CD14-positive monocyte (primary cell): ENCODE measurements around the gene MT1A. TPM values are rescaled to one million over a fixed set of nuclear protein-coding genes. Genes with fewer than 3 reads are reported as not detected.

Source experiments
- DNase-seq, 3 donors: peaks; one replicate each; pipeline ENCODE4 v3.0.0-alpha.2; 2011 to 2022
- H2AFZ ChIP-seq: 2 replicates; pipeline ENCODE4 v1.6.0; 2012; ENCODE audit warnings: mild to moderate bottlenecking, low read depth, low read length, inconsistent platforms; ENCODE audit not compliant: insufficient read depth, poor library complexity, severe bottlenecking
- H3K27ac ChIP-seq, 2 donors: 1 replicate in 1 of 2; 2 replicates in 1 of 2; pipeline ENCODE4 v1.5.1; 2012 to 2013; ENCODE audit warnings: low read length in 2 of 2, control low read depth in 1 of 2, inconsistent platforms in 1 of 2, low read depth in 1 of 2, mild to moderate bottlenecking in 1 of 2
- H3K27me3 ChIP-seq, 2 donors: one replicate each; pipeline versions ENCODE4 v1.6.0 to v1.6.1; 2011 to 2013; ENCODE audit warnings: low read length in 2 of 2; ENCODE audit not compliant: control insufficient read depth in 2 of 2, insufficient read depth in 2 of 2
- H3K36me3 ChIP-seq, 2 donors: replicated peaks in 1 of 2; 1 replicate in 1 of 2; 2 replicates in 1 of 2; pipeline versions ENCODE4 v1.5.1 to v1.6.1; 2012 to 2013; ENCODE audit warnings: low read length in 2 of 2, control low read depth in 1 of 2, inconsistent platforms in 1 of 2, mild to moderate bottlenecking in 1 of 2; ENCODE audit not compliant: insufficient read depth in 2 of 2, control insufficient read depth in 1 of 2
- H3K4me1 ChIP-seq, 2 donors: 1 replicate in 1 of 2; 2 replicates in 1 of 2; pipeline versions ENCODE4 v1.5.1 to v1.6.1; 2012 to 2013; ENCODE audit warnings: low read length in 2 of 2, control low read depth in 1 of 2, inconsistent platforms in 1 of 2, mild to moderate bottlenecking in 1 of 2, moderate library complexity in 1 of 2; ENCODE audit not compliant: insufficient read depth in 2 of 2, control insufficient read depth in 1 of 2
- H3K4me2 ChIP-seq: replicated peaks from 2 replicates; pipeline ENCODE3; 2012; ENCODE audit warnings: low read length, moderate library complexity, mild to moderate bottlenecking; ENCODE audit not compliant: poor library complexity, severe bottlenecking; ENCODE audit errors: extremely low read depth
- H3K4me3 ChIP-seq, 3 experiments: fragments of 200-600 bp in 1 of 3; sonication (generic) in 1 of 3; replicated peaks in 1 of 3; 1 replicate in 2 of 3; 2 replicates in 1 of 3; pipeline ENCODE4 v1.5.1; 2011 to 2013; ENCODE audit warnings: low read length in 3 of 3, mild to moderate bottlenecking in 3 of 3, control low read depth in 2 of 3, low read depth in 2 of 3, inconsistent platforms in 1 of 3, moderate library complexity in 1 of 3
- H3K79me2 ChIP-seq: 2 replicates; pipeline ENCODE4 v1.6.0; 2012; ENCODE audit warnings: mild to moderate bottlenecking, control low read depth, inconsistent platforms, low read length, moderate library complexity; ENCODE audit not compliant: insufficient read depth
- H3K9ac ChIP-seq: 2 replicates; pipeline ENCODE4 v1.6.0; 2017; ENCODE audit warnings: low read length, mild to moderate bottlenecking; ENCODE audit not compliant: insufficient read depth, poor library complexity, severe bottlenecking
- H3K9me3 ChIP-seq, 2 donors: replicated peaks in 1 of 2; 1 replicate in 1 of 2; 2 replicates in 1 of 2; pipeline versions ENCODE4 v1.5.1 to v1.6.1; 2012 to 2013; ENCODE audit warnings: low read length in 2 of 2, control low read depth in 1 of 2; ENCODE audit not compliant: control insufficient read depth in 1 of 2, insufficient read depth in 1 of 2
- H4K20me1 ChIP-seq: 2 replicates; pipeline ENCODE4 v1.6.0; 2012; ENCODE audit warnings: mild to moderate bottlenecking, low read length, control low read depth, moderate library complexity; ENCODE audit not compliant: insufficient read depth
- H3K27ac Mint-ChIP-seq, 7 donors: one replicate each; pipeline ENCODE4 v1.8.0; 2020; ENCODE audit warnings: mild to moderate bottlenecking in 7 of 7, mixed read lengths in 7 of 7, moderate library complexity in 6 of 7, inconsistent platforms in 2 of 7
- H3K27me3 Mint-ChIP-seq, 3 donors: one replicate each; pipeline ENCODE4 v1.8.0; 2021 to 2022; ENCODE audit warnings: low read depth in 3 of 3, mild to moderate bottlenecking in 3 of 3, mixed read lengths in 3 of 3, moderate library complexity in 3 of 3, inconsistent platforms in 1 of 3
- H3K36me3 Mint-ChIP-seq, 2 donors: one replicate each; pipeline ENCODE4 v1.8.0; 2020; ENCODE audit warnings: mixed read lengths in 2 of 2, inconsistent platforms in 1 of 2, mild to moderate bottlenecking in 1 of 2
- H3K4me1 Mint-ChIP-seq: one replicate; pipeline ENCODE4 v1.8.0; 2020; ENCODE audit warnings: mild to moderate bottlenecking, mixed read lengths
- H3K4me3 Mint-ChIP-seq, 2 donors: one replicate each; pipeline ENCODE4 v1.8.0; 2020; ENCODE audit warnings: mild to moderate bottlenecking in 2 of 2, mixed read lengths in 2 of 2, moderate library complexity in 1 of 2
- H3K9me3 Mint-ChIP-seq, 7 donors: one replicate each; pipeline ENCODE4 v1.8.0; 2020 to 2022; ENCODE audit warnings: mixed read lengths in 7 of 7, mild to moderate bottlenecking in 6 of 7, moderate library complexity in 6 of 7, inconsistent platforms in 2 of 7
- CTCF ChIP-seq: fragments of 200-600 bp; IDR thresholded peaks from one replicate; pipeline ENCODE4 v1.8.0; 2022; ENCODE audit warnings: antibody characterized with exemption, mild to moderate bottlenecking
- WGBS: methylation state at CpG from one replicate; pipeline ENCODE4 v1.1.5; 2013; ENCODE audit warnings: missing lambda C conversion rate; ENCODE audit not compliant: insufficient coverage; 5-methylcytosine and 5-hydroxymethylcytosine counted together
- intact Hi-C, 2 donors: fragments of 100-400 bp; cut with micrococcal nuclease; formaldehyde crosslinking; loops; one replicate each; pipeline versions ENCODE4 v1.15.0 to v1.15.1; 2023
- polyA minus RNA-seq: library from RNA; depleted of rRNA, polyadenylated mRNA; stranded (reverse); fragments of >200 nt; gene quantifications from 2 replicates; pipeline ENCODE4 v1.2.3, GENCODE V29; 2012
- polyA plus RNA-seq, 3 donors: library from polyadenylated mRNA; depleted of rRNA in 1 of 3; unstranded in 2 of 3; stranded (reverse) in 1 of 3; fragments of 300-500 nt in 2 of 3; fragments of >200 nt in 1 of 3; fragmentation: Illumina TruSeq in 2 of 3; gene quantifications; 1 replicate in 2 of 3; 2 replicates in 1 of 3; pipeline ENCODE4 v1.2.3, GENCODE V29; 2012 to 2021
- total RNA-seq, 12 experiments: library from RNA in 1 of 12; stranded (reverse) in 1 of 12; fragments of 120-200 nt in 1 of 12; gene quantifications; one replicate each; pipeline ENCODE4 v1.2.4 and lab custom pipeline; 2013 to 2026; ENCODE audit warnings: mixed read lengths in 6 of 12, inconsistent platforms in 1 of 12

Gene MT1A
- 0.44 TPM for total RNA-seq (2013)
- polyA plus RNA-seq: not detected
- not detected in 2 replicates for polyA minus RNA-seq
- 0 to 0.23 (median 0) reads per million in 11 experiments for total RNA-seq (lab: John Stamatoyannopoulos, UW)

- no peak within 1 kb of the TSS for H3K27ac Mint-ChIP-seq
- intact Hi-C loops: no loop called here
- peaks cover 0 to 54% of the 10 kb centered on the region in 2 donors for H3K9me3 ChIP-seq
- H3K4me1 Mint-ChIP-seq: peaks cover 20% of the 10 kb centered on the region
- H3K4me1 ChIP-seq: peaks cover 6 to 8% of the 10 kb centered on the region in 2 donors
- peaks cover 96 to 99% of the 10 kb centered on the region in 2 donors for H3K27me3 ChIP-seq
- H3K4me2 ChIP-seq: peak within 1 kb of the TSS; percentile 55
- H2AFZ ChIP-seq: peak within 1 kb of the TSS; percentile 53
- no peak within 1 kb of the TSS for H3K9ac ChIP-seq
- DNase-seq: no peak
- peaks cover 92 to 99% (median 97%) of the 10 kb centered on the region in 3 donors for H3K27me3 Mint-ChIP-seq
- no peaks in the 10 kb centered on the region for H3K36me3 ChIP-seq
- peaks cover 0 to 5% of the 10 kb centered on the region in 2 donors for H3K36me3 Mint-ChIP-seq
- WGBS: 4% methylated on average over 64 of the region's 68 CpGs
- peaks cover 0 to 14% (median 9%) of the 10 kb centered on the region in 7 donors for H3K9me3 Mint-ChIP-seq
- peak within 1 kb of the TSS in 1 of 3 experiments; percentile 43 for H3K4me3 ChIP-seq
- H3K79me2 ChIP-seq: no peaks in the 10 kb centered on the region
- H3K4me3 Mint-ChIP-seq: peak within 1 kb of the TSS; percentile 59 to 91
- H4K20me1 ChIP-seq: no peaks in the 10 kb centered on the region
- no peak for TF ChIP-seq CTCF
- no peak within 1 kb of the TSS for H3K27ac ChIP-seq
Measured at GRCh38 chr16:56637814-56638750, at the start of gene MT1A. Gene MT1A (plus strand): TSS chr16:56638666. CDS start chr16:56638739, 73 bp downstream.

GRCh38 chr16:56588781-56589140, 49.7 kb upstream of the MT1A start:
- Histone ChIP-seq H3K4me3 (no peak overlapping the region), H3K79me2 (no peaks in the 10 kb centered on the region), H3K4me1 (peaks cover 6 to 16% of the 10 kb centered on the region in 2 donors), H2AFZ (no peak overlapping the region), H3K9me3 (peaks cover 0 to 16% of the 10 kb centered on the region in 2 donors), H3K4me2 (peak overlapping the region; percentile 2), H4K20me1 (no peaks in the 10 kb centered on the region), H3K36me3 (no peaks in the 10 kb centered on the region), H3K27ac (no peak overlapping the region), H3K27me3 (peaks cover 12 to 40% of the 10 kb centered on the region in 2 donors), H3K9ac (no peak overlapping the region)
- WGBS: 32% methylated on average over 8 of the region's 9 CpGs
- H3K4me3 Mint-ChIP-seq: peak overlapping the region in 1 of 2 donors; percentile 89
- peaks cover 0 to 5% of the 10 kb centered on the region in 2 donors for H3K36me3 Mint-ChIP-seq
- intact Hi-C loops: no loop called here
- H3K27ac Mint-ChIP-seq: peak overlapping the region in 1 of 7 donors; percentile 66
- peaks cover 18% of the 10 kb centered on the region for H3K4me1 Mint-ChIP-seq
- no peak for TF ChIP-seq CTCF
- no peak for DNase-seq
- H3K9me3 Mint-ChIP-seq: peaks cover 0 to 9% (median 5%) of the 10 kb centered on the region in 7 donors
- peaks cover 37 to 55% (median 47%) of the 10 kb centered on the region in 3 donors for H3K27me3 Mint-ChIP-seq
